ENCODE results near the gene CCDC9B.

CCDC9B gene

DNA sequence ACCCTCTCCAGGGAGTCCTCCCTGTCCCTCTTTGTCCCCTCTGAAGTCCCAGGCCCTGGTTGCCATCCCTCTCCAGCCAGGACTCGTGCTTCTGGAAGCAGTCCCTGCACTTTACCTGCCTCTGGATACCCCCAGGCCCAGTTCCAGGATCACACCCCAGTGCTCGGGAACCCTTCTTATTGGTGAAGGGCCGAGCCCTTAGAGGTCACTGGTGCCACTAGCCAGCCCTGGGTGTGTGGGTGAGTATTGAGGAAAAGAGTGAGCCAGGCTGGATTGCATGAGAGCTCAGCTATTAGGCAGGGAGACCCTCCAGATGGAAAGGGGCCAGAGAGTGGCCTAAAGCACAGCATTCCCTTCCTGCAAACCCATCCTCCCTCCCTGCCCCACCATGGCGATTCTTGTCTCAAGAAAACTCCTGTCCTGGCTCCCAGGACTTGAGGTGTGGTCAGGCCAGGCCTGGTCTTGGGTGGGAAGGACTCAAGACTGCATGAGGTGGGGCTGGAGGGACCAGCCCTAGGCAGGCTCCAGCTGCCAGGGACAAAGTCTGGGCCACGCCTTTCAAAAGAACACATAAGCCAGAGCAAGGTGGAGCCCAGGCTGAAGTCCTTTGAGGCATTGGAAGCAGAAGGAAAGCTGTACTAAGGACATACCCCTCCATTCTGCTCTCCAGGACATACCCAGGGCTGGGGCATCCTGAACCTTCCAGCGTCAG is 5.3 kb upstream of the CCDC9B start:
- no peak for DNase-seq (ENCODE audit: low read depth in 2 of 2)

DNA sequence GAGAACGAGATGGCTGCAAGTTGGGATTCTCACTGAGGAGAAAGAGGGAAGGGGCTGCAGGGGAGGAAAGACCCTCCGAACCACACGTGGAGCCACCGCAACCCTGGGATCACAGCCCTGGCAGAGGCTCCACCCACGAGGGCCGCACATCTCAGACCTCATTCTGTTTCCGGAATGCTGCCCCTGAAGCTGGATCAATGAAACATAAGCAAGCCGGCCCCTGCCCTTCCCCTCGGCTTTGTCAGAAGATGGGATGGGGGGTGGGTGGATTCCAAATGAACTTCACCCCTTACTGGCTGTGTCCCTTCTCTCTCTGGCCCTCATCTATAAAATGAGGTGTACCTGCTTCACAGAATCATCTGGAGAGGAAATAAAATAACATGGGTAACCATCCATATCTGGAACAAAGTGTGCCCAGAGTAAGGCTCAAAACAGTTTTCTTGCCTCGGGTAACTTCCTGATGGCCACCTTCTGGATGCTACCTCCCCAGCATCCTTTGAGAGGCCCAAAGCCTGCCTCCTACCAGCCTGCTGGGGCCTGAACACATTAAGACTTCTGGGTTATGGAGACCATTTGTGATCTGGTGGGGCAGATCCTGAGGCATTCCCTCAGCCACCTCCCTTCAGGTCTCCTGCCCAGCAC is 4.6 kb upstream of the CCDC9B start:
- DNase-seq (ENCODE audit: low read depth in 2 of 2), result no peak

DNA sequence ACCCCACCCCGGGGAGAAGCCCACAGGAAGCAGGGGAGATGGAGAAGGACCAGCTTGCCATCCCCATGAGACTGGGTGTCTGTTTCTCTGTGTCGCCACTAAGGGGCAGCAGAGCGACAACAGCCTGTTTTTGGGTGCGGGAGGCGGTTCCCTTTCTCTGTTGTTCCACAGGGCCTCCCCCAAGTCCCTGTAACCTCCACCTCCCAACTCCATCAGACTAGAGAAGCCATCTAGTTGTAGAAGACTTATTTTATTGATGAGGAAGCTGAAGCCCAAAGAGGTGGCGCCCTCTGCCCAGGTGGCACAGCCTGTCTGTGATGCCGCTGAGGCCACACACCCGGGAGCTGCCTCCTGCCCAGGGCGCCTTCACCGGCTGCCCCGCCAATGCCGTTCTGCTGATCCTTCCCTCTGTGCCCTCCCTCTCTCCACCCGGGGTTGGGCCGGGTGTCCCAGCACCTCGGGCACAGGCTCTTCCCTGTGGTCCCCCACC is 3.9 kb upstream of the CCDC9B start:
- DNase-seq (ENCODE audit: low read depth in 2 of 2), result peak; percentile 55 to 61

DNA sequence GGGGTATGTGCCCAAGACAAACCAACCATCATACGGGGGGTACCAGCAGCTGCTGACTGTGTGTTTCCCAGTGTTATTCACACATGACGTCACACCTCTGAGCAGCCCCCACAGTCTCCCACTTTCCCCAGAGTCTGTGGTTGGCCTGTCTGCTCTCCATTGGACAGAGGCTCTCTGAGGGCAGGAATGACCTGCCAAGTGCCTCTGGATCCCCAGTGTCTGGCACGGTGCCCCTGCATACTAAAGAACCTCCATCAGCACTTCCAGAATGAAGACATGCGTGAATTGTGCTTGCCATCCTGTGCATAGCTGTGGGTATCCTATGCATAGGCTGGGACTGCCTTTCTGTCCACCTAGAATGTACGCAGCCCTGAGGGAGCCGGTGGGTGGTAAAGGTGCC is 3.5 kb upstream of the CCDC9B start:
- DNase-seq (ENCODE audit: low read depth in 2 of 2), result no peak

DNA sequence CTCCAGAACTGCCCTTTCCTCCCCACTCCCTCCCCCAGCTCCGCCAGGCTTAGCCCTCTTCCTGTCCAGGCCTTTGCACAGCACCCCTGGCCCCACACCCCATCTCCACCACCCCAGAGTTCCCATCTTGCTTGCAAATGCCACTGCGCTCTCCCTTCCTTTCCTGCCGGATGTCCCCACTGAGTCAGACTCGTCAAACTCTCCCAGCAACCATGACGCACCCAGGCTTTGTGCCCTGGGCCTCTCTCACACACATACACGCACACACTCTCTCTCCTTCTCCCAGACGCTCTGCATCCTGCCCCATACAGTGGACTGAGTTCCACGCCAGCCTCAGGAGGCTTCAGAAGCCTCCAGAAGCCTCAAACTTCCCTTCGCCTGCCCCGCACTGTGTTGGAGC is 2.8 kb upstream of the CCDC9B start:
- DNase-seq (ENCODE audit: low read depth in 2 of 2), result no peak

DNA sequence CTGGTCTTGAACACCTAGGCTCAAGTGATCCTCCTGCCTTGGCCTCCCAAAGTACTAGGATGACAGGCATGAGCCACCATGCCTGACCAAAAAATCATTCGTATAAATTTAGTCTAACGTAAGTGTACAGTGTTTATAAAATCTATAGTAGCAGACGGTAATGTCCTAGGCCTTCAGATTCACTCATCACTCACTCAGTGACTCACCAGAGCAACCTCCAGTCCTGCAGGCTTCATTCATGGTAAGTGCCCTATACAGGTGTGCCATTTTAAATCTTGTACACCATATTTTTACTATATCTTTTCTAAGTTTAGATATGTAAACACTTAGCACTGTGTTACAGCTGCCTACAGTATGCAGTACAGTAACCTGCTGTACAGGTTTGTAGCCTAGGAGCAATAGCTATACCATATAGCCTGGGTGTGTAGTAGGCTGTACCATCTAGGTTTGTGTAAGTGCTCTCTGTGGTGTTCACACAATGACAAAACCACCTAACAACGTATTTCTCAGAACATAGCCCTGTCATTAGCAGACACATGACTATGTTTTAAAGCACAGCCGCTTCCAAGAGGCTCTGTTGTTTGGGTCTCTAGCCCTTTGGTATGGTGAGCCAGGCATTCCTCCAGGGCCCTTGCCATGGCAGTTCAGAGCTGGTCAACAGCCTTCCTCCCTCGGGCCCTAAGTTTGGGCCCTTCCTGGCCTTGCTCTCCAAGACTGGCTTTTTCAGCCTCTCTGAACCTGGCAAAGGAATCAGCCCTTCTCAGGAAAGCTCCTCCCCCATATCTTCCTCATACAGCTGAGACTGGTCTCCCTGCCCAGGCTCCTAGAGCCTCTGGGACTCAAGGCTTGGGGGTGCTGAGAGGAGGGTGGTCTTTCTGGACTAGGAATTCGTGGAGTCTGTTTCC is 1.9 kb upstream of the CCDC9B start:
- DNase-seq (ENCODE audit: low read depth in 2 of 2), result no peak

DNA sequence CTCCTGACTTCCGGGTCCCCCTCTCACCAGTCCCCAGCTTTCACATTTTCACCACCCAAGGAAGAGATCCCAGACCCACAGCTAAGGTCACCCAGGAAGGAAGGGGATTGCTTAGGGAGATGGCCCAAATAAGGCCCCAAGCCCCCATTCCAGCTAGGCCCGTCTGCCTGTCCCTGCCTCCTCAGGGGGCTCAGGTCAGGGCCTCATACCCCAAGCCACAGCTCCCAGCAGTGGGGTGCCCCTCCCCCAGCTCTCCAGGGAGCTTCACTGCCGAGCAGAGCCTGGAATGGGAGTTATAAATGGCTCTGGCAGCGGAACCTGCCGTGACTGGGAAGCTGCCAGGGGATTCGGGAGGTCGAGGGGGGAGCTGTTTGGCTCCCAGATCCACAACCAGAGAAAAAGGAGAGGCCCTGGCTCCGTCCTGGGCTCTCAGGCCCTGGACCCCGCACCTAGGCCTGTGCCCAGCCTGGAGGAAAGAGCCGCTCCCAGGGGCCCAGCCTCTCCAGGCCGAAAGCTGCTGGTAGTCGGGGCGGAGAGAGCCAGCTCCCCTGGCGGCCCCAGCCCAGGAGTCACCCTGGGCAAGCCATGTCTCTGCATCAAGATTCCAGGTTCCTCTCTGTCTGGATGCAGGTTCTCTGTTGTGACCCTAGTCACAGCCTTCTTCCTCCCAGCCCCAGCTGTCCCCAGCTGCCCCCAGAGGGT is 550 bp downstream of the CCDC9B start:
- DNase-seq (ENCODE audit: low read depth in 2 of 2), result no peak

DNA sequence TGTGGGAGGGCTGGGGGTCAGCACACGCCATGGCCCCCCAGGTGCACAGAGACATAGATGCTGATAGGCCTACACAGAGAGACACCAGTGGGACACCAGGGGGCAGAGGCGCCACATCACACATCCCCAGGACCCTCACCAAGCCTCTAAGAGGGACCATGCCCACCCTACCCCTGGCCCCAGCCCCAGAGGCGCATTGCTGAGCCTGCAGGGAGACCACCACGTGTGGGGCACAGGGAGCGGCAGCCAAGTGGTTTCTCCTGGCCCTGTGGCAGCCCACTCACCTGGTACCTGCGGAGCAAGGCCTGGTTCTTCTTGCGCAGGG is 1.2 kb downstream of the CCDC9B start:
- no peak for DNase-seq (ENCODE audit: low read depth in 2 of 2)

DNA sequence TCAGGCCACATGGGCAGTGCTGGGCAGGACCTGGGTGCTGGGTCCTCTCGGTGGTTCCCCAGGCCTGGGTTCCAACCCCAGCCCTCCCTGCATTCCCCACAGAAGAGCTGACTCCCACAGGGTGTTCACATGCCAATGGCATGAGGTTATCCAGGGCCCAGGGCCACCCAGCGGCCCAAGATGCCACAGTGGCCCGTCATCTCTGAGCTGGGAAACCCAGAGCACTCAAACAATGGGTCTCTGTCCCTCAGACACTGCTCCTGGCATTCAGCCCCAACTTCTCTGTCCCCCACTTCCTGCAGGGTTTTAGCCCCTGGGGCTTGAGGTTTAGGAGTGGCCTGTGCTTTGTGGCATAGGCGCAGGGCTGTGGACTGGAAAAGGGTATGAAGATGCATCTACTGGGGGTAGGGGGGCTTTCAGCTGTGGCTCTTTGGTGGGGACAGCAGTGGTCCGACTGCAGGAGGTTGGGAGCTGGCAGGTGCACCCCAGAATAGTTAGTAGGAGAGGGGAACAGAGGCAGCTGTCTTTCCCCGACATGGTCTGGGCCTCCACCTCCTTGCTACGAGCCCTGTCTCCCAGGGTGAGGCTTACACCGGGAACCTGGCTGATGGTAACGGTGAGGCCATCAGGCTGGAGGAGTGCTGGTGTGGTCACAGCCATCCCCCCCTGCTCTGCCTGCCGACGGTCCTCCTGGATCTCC is 1.7 kb downstream of the CCDC9B start:
- DNase-seq (ENCODE audit: low read depth in 2 of 2), result no peak

DNA sequence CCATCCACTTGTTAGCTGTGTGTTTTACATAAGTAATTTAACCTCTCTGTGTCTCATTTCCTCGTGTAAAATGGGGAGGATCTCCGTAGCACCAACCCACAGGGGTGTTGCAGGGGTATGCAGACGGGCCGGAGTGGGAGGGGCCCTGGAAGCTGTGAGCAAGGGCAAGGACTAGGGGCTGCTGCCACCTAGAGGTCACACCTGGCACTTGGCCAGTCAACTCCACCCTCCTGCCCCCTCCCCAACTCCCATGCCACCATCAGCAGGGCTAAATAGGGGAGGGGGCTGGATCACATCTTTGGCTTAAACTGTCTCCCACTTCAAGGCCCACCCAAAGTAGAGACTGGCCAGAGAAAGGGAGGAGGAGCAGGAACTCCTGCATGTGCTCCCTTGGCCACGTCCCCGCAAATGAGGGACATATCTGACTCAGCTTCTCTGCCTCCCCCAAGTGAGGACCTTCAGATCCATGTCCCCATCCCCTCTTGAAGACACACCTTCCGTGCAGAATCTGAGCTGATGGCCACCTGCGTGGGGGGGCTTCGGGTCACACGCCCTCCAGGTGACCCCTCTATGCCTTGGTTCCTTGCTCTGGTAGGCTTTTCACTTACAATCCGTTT is 2.6 kb downstream of the CCDC9B start:
- DNase-seq (ENCODE audit: low read depth in 2 of 2), result peak; percentile 73 to 74

DNA sequence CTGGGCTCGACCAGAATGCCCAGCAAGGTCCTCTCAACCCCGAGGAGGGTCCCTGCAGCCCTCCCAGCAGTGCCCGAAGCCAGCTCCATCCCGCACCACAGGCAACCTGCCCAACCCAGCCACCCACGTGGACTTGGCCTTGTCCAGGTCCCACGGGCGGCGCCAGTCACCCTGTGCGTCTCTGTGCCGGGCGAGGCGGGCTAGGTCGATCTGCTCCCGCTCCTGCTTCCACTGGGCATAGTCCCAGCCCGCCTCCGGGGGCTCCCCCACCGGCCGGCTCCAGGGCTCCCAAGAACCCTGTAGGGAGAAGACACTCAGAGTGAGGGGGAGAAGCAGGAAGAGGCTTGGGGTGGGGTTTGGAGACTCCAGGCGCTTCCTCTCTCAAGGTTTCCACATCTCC is 3.1 kb downstream of the CCDC9B start:
- DNase-seq (ENCODE audit: low read depth in 2 of 2), result no peak

DNA sequence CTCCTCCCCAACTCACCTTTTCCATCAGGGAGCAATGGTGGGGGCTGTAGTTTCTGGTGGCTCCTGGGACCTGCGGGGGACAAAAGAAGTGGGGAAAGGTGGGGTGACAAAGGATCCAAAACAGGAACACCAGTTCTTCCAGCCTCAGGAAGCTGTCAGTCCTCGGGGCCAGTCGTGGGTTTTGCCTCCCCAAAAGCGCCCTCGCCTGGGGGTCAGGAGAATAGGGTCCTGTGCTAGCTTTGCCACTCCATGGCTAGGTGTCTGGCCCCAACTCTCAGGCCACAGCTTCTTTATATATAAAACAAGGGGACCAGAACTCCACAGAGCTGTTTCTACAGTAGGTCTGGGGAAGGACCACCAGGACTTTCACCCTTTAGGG is 4.0 kb downstream of the CCDC9B start:
- DNase-seq (ENCODE audit: low read depth in 2 of 2), result no peak

DNA sequence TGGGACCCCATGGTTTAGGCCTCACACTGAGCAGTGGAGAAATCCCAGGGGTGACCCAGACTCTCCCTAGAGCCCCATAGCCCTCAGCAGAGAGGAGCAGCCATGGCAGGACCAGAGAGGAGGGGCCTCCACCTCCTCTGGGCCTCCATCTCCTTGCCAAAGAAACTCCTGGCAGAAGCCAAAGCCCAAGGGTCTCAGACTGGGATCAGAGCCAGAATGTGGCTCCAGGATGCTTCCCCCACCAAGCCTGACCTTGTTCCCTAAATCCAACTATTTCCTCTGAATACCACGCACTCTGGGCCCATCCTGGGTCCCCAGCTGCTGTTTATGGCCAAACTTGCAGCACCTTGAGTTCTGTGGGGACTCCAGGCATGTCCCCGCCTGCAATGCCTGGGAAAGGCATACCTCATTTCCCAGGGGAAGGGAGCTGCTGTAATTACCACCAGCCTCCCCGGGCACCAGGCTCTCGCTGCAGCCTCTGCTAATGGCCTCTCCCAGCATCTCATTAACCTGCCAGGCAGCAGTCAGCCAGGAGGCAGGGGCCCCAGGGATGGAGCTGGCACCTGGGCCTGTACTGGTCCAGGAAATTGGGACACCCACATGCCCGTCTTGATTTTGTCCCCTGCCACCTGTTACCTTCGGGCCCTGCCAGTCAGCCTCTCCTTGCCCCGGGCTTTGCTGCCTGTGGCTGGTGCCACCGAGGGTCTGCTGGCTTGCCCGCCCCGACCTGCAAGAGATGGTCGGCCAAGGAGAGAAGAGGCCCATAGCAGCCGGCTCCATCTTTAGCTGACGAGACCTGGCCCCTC is 4.6 kb downstream of the CCDC9B start:
- no peak for DNase-seq (ENCODE audit: low read depth in 2 of 2)

DNA sequence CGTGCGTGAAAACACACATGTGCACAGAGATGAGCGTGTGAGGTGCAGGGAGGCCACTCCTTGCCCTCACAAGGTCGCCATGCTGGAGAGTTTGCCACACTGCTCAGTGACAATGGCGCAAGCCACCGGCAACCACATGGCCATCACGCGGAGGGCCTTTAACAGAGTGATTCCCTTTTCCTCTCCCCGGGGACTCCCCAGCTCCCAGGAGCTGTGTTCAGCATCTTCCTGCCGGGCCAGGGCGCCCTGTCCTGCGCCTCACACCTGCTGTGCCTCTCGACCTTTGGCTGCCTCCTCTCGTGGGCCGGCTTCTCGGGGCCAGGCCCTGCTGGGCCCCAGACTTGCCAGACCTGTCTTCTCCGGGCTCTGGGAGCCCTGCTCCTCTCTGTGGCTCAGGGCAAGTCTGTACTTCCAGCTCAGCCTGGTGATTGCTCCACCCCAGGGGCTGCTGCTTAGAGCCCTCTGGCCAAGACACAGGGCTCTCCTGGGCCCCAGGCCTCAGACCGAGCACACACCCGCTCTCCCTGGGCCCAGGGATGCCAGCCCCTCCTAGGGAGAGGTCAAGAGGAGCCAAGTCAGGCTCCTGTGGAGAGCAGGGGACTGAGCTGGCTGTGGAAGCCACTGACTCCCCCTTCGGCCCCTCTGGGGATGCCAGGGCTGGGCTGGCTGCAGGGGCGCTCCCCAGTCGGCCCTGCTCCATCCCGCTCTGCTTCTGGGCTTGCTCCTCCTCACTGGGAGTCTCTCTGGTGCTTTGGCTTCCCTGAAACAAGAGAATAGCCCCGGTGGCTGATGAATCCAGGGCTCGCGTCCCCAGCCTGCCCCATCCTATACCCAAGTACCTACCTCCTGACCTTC is 5.6 kb downstream of the CCDC9B start:
- DNase-seq (ENCODE audit: low read depth in 2 of 2), result no peak

DNA sequence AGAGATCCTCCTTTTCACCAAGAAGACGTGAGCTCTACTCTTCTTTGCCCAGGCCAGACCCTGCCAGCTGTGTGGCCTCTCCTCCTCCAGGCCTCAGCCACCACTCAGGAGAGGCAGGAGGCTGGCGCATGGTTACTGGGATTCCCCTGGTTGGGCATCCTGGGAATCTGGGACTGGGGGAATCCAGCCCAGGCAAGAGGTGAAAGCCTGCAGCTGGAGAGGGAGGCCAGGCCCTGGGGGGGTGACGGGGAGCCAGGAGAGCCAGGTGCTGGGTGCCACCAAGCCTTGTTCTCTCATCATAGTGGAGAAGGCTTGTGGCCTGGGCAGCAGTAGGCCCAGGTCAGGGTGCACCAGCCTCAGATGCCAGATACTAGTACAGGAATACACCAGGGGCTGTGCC is 6.2 kb downstream of the CCDC9B start:
- no peak for DNase-seq (ENCODE audit: low read depth in 2 of 2)

DNA sequence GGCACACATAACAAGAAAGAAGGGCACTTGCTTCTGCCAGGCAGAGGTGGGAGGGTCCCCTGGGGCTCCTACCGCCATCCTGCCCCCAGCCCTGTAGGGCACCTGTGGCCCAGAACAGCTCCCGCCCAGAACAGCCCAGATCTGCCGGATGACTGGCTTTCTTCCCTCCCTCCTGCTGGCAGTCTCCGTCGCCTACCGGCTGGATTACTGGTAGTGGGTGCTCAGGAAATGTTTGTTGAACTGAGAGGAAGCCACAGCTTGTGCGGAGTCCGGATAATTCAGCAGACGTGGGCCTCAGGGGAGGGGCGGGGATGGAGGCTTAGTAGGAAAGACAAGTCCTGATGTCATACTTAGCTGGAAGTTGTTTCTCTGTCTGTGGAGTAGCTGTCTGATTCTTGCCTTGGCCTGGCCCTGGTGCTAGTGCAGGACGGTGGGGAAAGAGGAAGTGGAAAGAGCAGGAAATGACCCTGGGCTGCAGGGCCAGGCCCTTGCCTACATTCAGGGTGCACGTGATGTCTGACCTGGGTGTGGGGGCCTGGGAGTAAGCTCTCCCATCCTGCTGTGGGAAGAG is 6.7 kb downstream of the CCDC9B start:
- no peak for DNase-seq (ENCODE audit: low read depth in 2 of 2)

DNA sequence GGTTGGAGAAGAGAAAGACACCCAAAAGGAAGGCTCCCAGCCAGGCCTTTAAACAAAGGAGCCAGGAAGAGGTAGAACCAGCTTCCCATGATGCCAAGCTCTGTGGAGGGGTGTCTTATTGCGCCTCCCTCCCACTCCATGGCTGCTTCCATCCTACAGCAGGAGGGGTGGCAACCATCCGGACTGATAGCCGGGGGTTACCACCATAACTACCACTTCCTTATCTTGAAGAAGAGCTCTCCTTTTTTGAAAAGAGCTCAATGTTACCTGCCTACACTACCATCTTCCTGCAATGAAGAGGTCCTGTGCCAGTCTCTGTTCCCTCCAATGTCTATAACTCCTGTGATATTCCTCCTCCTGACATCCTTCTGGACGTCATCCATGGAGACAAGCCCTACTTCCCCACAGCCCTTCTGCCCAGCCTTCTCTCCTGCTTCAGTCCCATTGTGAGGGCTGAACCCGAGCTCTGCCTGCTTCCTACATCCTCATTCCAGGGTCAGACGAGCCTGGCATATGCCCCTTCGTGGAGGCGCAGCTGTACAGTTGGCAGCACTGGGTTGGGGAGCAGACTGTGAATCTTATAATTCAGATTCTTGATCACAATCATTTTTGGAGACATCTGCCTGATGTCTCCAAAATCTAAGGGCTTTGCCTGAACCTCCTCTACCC is 8.5 kb downstream of the CCDC9B start:
- DNase-seq (ENCODE audit: low read depth in 2 of 2), result no peak

DNA sequence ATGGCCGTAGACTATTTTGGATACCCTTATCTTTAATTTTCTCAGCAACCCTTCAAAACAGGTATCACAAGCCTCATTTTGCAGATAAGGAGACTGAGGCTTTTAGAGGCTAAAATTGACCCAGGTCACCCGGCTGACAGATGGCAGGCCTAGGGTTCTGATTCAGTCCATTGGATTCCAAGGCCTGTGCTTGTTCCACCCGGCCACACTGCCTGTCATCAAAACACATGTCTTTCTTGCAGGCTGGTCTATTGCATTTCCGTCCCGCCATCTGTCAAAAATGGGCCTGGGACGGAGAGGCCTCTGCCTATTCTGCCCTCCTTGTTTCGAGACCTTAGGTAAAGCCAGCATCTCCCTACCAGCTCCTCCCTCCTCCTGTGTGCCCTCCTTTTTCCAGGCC is 9.1 kb downstream of the CCDC9B start:
- no peak for DNase-seq (ENCODE audit: low read depth in 2 of 2)
